NCI-H2171 treated with DMSO at 0.1 percent for 48 hours (cell line): ENCODE results near the gene MTCP1.

Source experiments
- DNase-seq: peaks from one replicate; lab custom pipeline; 2025; lab: John Stamatoyannopoulos, UW

MTCP1 gene

GRCh38 chrX:155053656-155054055, 17.3 kb downstream of the MTCP1 start:
- DNase-seq = no peak

GRCh38 chrX:155052738-155053498, 18.0 kb downstream of the MTCP1 start:
- no peak for DNase-seq

DNA sequence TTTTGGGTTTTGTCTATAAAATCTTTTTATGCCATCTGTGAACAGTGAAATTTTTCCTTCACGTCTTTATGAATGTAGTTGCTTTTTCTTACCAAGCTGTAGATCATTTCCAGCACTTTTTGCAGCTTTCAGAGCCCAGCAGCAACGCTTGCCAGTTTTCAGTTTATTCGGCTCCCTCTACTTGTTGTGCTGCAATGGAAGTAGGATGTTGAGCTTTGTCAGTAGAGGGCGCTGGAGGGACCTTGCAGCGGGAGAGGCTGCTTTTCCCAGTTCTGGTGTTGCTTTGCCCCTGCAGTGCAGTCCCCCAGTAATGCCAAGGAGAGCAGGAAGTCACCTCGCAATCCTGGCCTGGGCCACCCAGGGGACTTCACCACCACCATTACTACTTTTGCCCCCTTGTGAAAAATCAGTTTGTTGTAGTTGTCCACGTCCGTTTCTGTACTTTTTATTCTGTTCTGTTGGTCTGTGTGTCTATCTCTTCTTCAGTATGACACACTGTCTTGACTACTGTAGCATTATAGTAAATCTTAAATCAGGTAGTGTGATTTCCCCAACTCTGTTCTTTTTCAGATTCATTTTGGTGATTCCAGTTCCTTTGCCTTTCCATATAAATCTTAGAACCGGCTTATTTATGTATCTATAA, 21.8 kb downstream of the MTCP1 start:
- peak; percentile 11 for DNase-seq

- DNase-seq = no peak
Observed at GRCh38 chrX:155046811-155047528, 24.0 kb downstream of the MTCP1 start.

DNA sequence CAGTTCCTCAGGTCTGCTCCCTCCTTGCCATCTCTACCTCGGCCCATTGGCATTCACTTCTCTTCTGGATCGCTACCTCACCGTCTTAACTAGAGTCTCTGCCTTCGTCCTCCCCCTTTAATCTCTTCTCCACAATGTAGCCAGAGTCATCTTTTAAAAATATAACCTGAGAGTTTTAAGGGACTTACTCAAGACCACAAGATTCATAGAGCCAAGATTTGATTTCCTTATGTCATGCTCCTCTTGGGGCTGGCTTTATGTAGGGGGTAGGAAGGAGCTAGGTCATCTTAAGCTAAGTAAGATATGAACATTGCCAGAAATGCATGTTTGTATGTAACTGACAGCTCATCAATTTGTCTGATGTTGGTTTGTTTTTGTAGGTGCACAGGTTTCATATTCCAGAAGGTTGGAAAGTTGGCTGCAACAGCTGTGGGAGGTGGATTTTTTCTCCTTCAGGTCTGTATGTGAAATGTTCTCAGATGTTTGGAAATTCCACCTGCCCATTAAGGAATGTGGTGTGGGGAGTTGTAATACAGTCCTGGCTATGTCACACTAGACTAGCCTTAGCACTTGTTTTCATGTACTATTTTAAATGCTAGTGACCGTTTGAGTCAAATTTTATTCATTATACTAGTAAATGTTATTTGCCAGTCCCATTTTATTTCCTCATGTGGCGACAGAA, 24.7 kb downstream of the MTCP1 start:
- DNase-seq = no peak

- DNase-seq = no peak
Observed at GRCh38 chrX:155035688-155036087, 35.2 kb downstream of the MTCP1 start.

DNA sequence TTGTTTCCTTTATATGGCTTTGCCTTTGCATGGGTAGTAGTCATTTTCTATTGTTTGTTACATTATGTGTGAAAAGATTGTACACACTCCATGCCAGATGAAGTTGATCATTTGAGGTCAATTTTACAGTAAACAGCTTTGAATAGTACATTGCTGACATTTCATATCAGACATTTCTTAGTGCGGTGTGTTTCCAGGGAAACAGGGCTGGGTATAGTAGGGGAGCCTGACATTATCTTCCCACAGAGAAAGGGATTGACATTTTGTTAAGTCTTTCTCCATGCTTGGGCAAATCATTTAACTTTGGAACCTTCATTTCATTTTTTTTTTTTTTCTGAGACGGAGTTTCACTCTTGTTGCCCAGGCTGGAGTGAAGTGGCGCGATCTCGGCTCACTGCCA, 39.3 kb downstream of the MTCP1 start:
- DNase-seq = no peak

- no peak for DNase-seq
Observed at GRCh38 chrX:155028877-155029291, 42.1 kb downstream of the MTCP1 start.

- DNase-seq = no peak
Observed at GRCh38 chrX:155028129-155028528, 42.8 kb downstream of the MTCP1 start.

GRCh38 chrX:155027509-155028066, 43.3 kb downstream of the MTCP1 start:
- peak; percentile 38 for DNase-seq

DNA sequence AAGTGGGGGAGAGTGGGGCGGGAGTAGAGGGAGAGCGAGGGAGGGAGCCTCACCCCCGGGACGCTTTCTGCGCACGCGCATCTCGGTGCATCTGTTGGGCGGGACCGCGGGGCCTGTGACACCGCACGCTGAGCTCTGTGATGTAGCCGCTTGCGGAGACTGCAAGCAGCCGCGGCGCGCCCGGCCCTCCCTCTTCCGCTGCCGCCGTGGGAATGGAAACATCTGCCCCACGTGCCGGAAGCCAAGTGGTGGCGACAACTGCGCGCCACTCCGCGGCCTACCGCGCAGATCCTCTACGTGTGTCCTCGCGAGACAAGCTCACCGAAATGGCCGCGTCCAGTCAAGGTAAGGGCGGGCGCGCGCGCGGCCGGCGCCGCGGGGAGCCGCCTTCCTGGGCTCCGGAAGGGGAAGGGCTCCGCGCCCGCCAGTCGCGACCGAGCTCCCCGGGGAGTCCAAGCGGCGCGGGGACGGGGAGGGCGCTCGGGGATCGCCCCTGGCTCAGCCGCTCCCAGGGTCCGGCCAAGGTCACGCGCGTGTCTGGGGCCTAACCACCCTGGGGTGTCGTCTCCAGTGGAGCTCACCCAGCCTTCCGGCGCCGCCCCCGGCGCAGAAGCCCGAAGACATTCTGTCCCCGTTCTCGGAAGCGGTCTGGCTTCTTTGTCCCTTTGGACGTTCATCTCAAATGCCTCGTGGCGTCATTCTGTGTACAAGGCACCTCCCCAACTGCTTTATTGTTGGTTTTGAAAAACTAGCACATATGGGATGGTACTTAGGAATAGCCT, 44.0 kb downstream of the MTCP1 start, which contains the start of gene FUNDC2:
TSS of gene FUNDC2 (plus strand) at position 118 of the 782 bp plus-strand sequence. CDS start at position 213, 95 bp downstream.
- DNase-seq = peak; percentile 85

DNA sequence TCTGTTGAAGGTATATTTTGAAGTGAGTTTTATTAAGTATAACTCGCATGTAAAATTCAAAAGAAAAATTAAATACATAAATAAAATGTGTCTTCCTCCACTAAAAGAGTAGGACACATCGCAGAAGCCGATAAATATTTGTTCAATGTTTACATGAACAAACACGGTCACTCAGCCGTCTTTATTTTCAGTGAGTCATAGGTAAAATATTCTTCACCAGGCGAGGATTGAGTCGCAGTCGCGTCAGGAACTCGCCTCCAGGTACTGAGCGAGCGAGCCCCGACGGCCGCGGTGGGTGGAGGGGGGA, 44.6 kb downstream of the MTCP1 start:
- no peak for DNase-seq

- no peak for DNase-seq
Observed at GRCh38 chrX:155023907-155024833, 46.8 kb downstream of the MTCP1 start.

GRCh38 chrX:155022585-155022984, 48.4 kb downstream of the MTCP1 start, which contains the start of gene F8:
TSS of gene F8 (minus strand) at chrX:155022723. CDS start at chrX:155022552, 171 bp downstream.
- DNase-seq = no peak

- DNase-seq = no peak
Observed at GRCh38 chrX:155020591-155020990, 50.3 kb downstream of the MTCP1 start.
